ENCODE results near the gene HUNK.
A peak's percentile ranks its signal among the peaks of the same experiment; 100 is the strongest.

The HUNK gene

DNA sequence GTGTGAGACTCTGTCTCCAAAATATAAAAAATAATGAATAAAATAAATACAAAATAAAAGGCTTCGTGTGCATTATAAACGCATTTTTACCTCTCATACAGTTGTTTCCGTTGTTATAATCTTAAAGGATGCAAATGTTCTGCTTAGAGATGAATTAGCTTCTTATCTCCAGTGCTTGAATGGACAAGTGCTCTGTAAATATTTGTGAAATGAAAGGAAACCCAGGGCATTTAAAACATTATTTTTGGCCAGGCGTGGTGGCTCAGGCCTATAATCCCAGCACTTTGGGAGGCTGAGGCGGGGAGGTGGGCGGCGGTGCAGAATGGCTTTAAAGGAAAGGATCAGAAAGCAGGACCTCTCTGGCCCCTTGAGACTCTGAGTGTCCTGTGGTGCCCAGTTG is 94.5 kb downstream of the HUNK start:
- DNase-seq = no peak

DNA sequence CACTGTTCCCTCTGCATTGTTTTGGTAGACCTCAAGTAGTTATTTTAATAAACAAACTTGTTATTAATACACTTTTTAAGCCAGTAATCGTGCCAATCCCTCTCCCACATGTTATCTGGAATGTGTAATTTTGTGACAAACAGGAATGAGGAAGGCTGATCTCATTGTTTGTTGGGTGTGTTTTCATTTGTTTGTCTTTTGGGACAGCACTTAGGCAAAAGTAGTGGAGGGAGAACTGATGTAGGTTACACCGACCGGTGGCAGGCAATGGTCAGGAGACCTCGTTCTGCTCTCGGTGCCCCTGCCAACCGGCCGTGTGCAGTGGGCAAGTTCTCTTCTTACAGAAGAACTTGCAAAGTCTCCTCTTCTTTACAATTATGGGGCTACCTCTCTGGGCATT is 99.8 kb downstream of the HUNK start:
- DNase-seq = no peak

DNA sequence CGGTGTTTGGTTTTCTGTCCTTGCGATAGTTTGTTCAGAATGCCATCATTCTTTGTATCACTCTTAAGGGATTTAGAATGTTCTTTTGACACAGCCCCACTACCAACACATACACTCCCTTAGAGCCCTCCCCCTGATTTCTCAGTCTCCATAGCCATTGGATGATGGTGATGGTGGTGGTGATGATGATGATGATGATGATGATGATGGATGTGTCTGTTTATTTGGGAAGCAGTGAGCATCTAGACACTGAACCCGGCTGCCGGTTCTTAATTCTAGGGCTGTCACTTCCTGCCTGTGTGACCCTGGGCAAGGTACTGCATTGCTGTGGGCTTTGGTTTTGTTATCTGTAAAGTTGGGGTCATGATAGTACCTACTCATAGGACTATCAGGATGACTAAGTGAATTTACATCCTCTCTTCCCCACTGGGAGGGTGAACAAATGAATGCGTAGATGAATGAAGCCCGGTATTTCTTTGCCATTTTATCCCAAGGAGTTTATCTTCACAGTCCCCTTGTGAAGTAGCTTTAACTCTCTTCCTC is 100.7 kb downstream of the HUNK start:
- DNase-seq = no peak

DNA sequence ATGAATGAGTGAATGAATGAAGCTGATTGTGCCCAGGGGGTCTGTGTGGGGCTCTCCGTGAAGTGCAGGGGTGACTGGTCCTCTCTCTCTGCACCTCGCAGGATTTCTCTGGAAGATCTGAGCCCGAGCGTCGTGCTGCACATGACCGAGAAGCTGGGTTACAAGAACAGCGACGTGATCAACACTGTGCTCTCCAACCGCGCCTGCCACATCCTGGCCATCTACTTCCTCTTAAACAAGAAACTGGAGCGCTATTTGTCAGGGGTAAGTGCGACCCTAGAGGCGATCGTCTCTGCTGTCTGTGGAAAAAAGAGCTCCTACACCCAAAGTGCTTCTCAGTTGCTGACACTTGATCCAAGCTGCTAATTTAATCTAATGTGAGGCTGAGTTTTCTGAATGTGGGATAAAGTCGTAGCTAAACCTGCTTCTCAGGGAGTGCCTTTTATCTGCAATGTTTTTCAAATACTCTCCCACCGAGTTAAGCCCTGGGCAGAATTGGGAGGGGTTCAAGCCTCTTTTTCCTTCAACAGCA is 101.7 kb downstream of the HUNK start:
- no peak for DNase-seq

DNA sequence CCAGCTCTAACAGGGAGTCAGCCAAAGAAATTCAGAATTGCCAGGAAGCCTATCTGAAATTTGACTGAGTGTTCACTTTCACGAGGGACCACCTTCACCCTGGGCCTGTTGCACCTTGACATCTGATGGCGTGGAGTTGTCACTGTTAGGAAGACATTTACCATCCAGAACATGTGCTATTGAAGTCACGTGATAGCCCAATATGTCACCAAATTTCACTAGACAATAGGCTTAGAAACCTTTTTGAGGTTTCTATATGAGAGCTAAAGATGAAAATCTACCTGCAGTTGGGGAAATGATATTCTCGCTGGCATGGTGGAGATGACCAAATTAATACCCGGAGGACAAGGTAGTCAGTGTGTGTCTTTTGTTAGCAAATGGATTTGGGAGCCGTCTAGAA is 102.7 kb downstream of the HUNK start:
- DNase-seq = peak; percentile 76

DNA sequence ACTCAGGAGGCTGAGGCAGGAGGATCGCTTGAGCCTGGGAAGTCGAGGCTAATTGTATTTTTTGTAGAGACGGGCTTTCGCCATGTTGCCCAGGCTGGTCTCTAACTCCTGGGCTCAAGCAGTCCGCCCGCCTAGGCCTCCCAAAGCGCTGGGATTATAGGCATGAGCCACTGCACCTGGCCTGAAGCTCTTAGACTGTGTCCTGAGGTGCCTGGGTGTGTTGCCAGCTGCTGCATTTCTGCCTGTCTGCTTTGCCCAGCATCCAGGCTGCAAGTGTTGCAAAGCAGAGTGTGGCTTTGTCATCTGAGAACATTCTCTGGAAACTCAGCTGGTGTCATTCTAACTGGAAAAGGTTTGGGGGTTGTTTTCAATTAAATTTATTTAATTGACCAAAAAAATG is 105.0 kb downstream of the HUNK start:
- DNase-seq = peak; percentile 10

DNA sequence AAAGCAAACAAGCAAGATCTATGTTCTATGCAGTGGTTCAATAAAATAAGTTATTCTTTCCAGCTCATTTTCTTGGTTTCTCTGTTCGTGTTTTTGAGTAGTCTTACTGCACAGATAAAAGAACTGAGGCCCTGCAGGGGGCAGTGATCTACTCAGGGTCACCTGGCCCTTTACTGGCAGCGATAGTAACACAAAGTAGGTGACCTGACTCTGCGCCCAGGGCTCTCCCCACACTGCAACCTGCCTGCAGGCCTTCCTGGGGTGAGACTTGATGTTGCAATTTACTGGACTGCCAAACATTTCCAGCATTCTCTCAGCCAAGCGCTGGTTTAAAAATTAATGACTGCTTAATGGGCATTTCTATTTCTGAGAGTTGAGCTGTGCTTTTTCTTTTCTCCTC is 110.3 kb downstream of the HUNK start:
- DNase-seq = no peak

DNA sequence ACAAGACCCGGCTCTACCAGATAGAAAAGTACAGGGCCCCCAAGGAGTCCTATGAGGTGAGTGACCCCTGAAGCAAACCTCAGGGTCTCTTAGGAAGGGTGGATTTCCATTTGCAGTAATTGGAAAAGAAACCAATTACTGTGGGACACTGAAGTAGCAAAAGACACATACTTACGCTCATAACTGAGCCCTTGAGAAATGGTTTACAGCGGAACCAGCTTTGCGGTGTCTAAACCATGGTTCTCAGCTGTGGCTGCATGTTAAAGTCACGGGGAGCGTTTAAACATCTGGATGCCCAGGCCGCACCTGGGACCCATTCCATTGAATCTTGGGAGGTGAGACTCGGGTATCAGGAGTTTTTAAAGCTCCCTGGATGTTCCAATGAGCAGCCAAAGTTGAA is 110.7 kb downstream of the HUNK start:
- no peak for DNase-seq

DNA sequence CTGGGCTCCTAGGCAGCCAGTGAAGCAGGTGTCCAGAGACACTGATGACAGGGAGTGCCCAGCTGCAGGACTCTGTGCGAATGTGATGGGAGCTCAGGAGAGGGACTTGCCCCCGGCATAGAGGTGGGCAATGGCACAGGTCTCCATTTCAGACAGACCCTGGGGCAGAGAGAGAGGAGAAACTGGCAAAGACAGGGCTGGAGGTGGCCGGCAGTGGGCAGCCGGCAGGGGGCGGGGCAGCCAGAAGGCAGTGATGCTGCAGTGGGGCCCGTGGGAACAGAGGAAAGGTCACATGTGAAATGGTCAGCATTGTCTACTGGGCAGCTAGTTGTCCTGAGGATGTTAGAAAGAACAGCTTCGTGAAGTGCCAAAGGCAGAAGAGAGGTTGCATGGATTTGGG is 112.6 kb downstream of the HUNK start:
- DNase-seq = no peak

DNA sequence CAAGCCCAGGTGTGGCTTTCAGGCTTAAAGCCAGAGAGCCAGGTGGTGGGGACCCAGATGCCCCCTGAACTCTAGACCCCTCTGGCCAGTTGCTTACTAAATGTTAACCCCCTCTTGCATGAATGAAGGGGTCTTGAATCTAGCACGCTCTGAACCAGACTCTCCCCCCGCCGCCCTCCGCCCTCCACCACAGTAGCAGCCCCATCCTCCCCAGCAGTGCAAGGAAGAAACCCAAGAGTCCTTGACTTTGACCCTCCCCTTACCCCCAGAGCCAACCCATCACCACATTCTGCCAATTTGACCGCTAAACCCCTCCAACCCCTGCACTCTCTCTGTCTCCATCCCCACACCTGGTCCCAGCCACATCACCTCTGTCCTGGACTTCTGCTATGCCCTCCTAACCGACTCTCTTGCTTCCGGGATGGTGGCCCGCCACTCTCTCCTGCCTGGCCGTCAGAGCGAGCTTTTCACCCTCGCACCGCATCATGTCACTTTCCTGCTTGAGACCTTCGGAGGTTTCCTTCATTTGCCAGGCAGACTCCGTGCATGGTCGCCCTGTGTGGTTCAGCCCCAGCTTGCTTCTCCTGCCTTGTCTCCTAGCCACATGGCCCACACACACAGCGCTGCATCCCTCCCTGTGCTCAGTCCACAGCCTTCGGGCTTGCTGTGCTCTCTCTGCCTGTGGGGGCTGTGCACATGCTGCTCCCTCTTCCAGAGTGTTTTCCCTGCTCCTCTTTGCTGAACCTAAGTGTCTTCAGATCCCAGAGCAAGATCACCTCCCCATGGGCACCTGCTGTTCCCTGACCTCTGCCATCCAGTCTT is 113.4 kb downstream of the HUNK start:
- DNase-seq = no peak

DNA sequence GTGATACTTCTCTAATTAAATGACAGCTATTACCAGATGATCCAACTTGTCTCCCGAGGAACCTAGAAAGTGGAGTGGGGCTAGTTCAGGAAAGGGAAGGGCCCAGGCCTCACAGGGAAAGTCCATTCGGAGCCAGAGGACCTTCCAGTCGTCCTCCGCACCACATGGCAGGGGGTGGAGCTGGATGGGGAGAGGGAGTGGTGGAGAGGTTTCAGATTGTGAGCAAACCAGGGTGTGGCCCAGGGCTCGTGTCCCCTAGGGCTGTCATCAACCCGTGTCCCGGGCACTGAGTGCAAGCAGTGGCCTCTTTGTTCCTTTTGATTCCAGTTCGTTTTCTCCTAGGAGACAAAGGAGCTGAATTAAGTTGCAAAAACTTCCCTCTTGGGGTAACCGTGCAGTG is 114.9 kb downstream of the HUNK start:
- no peak for DNase-seq

DNA sequence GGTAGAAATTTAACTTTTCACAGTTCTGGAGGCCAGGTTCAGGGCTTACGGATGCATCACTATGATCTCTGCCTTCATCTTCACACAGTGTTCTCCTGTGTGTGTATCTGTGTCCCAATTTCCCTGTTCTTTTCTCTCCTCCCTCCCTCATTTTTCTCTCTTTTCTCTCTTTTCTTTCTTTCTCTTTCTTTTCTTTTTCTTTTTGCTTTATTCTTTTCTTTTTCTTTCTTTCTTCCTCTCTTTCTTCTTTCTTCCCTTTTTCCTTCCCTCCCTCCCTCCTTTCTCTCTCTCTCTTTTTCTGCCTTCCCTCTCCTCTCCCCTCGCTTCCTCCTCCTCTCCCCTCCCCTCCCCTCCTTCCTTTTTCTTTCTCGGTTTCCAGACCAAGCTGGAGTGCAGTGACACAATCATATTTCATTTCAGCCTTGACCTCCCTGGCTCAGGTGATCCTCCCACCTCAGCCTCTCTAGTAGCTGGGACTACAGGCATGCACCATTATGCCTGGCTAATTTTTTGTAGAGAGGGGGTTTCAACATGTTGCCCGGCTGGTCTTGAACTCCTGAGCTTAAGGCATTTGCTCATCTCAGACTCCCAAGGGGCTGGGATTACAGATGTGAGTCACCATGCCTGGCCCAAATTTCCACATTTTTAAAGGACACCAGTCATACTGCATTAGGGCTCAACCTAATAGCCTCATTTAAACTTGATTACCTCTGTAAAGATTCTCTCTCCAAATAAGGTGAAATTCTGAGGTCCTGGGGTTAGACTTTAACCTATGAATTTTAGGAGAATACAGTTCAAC is 115.9 kb downstream of the HUNK start:
- DNase-seq = no peak

DNA sequence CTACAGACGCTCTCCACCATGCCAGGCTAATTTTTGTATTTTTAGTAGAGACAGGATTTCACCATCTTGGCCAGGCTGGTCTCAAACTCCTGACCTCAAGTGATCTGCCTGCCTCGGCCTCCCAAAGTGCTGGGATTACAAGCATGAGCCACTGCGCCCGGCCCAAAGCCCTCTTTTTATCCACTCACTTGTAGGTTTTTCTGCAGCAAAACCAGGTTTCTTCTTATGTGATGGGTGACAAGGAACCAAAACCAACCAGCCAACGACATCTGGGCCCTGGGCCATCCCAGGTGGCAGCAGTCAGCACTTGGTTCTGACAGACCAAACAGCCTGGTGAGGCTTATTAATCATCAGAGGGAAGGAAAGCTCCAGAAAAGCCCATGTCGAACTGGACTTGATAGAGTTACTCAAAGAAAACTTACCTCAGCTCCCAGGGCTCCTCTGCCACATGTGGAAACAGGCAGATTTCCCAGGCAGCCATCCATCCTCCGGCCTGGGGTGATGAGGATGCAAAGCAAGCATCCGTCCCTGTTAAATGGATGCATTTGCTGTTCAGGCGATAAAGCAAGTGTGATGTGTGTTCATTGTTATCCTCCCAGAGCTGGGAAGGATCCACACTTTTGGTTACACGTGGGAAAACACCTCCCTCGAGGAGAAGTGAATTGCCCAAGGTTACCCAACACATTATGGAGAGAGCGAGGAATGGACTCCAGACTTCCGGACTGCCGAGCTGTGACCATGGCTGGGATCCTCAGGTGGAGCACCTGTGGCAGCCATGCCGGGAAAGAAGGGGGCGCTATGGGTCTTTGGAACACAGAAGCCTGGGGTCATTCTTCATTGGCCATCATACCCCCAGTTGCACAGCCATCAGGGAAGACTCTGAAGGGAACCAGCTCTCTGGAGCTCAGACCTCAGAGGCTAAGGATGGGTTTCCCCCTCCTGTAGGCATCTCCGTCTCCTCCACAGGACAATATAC is 118.8 kb downstream of the HUNK start:
- DNase-seq = peak; percentile 38

DNA sequence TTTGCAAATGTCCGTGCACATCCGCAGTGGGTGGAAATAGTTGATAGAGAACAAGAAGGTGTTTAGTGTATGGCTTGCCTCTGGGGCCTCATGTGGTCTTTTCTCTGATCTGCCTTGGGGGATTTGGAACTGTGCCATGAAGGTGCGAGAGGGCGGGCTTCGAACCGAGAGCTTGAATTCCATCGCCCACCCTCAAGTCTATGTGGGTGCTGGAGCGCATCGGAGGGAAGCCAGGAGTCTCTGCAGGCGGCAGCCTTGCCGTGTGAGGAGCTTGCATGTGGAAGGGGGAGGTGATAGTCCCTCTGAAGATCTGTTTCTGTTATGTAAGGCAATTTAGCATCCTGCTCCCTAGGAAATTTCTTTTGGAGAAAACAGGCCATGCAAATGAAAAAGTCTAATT is 119.6 kb downstream of the HUNK start:
- no peak for DNase-seq

DNA sequence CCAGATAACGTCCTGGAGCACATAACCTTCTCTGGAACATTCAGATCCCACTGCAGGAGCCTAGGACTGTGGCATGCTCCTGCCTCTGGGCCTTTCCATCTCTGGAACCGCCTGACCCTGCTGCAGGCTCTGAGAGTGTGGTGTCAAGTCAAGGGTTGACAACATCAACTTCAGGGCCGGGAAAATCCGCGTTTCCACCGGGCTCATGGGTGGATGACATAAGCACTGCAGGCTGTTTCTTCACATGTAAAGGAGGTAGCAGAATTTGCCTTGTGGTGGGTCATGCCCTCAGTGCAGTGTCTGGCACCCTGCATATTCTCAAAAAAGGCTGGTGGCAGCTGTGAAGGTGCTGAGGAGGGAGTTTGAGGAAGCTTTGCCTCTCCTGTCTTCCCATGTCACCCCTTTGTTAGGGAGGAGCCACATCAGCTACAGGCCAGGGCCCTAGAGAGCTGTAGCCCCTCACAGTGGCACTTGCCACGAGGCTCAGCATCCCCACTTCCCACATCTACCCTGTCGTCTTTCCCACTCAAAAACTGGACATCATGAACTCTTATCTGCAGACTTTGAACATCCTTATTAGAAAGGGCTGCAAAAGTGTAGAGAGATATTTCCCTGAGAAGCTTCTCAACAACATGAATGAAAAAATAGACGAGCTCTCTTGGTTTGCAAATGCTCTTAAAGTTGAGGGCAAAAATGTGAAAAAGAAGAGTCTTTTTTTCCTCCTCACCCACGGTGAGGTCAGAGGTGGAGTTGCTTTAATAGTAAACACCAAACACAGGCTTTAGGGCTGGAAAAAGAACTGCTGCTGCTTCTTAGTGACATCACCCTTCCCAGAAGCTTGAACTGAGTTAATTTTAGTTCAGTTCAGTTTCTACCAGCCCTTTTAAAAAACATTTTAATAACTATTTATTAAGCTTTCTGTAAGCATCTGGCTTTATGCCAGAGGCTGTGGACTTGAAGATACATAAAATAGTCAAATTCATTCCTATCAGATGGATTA is 121.3 kb downstream of the HUNK start:
- DNase-seq = no peak

DNA sequence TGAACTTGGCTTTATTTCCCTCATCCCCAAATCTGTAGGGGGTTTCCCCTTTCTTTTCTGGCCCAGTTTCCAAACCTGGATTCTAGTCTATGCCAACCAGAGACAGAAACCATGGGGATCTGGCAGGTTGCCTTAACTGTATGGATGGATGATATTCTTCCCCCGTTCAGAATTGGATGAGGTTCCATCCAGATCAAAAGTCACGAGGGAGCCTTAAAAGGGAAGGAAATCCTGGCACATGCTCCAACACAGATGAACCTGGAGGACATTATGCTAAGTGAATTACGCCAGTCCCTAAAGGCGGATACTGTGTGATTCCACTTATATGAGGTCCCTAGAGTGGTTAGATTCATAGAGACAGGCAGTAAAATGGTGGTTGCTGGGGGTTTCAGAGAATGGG is 124.4 kb downstream of the HUNK start:
- no peak for DNase-seq

DNA sequence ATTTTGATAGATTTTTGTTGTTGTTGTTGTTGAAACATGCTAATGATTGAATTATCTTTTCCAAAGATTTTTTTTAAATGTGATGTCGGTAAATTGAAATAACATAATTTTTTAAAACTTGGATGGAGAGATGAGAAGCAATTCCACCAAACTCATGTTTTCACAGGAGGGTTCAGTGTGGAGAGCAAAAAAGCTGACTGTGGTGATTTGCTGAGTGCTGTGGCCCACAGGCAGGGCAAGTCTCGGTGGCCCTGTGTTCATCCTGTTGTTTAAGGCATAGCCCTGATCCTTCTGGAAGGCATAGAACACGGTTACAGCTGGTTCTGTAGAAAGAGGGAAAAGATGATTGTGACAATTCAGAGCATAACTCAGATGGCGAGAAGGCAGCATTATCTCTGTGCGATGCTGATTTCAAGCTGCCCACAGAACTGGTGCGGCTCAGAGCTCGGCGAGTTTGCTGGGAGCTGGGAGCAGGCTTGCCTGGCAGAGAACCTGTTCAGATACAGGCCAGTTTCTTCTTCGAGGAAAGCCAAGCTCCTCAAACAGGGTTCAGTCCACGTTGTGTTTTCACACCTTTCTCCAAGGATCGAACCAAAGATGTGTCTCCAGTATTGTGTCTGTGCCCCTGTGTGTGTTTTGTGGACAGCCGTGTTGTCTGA is 127.1 kb downstream of the HUNK start:
- no peak for DNase-seq

DNA sequence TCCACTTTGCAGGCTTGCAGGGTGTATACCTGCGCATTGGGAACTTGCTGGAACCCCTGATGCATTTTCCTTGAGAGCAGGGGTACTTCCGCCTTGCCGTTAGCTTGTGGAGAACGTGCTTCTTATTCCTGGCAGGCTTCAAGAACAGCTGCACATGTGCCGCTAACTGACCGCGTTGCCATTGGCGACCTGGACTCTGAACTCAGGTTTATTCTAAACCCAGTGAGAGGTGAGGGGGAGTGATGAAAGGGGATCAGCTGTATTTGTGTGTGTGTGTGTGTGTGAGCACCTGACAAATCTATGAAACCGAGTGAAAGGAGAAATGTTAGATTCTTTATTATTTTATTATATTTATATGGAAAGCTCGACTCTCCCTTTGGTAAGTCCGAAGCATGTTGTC is 128.6 kb downstream of the HUNK start:
- peak; percentile 15 for DNase-seq

DNA sequence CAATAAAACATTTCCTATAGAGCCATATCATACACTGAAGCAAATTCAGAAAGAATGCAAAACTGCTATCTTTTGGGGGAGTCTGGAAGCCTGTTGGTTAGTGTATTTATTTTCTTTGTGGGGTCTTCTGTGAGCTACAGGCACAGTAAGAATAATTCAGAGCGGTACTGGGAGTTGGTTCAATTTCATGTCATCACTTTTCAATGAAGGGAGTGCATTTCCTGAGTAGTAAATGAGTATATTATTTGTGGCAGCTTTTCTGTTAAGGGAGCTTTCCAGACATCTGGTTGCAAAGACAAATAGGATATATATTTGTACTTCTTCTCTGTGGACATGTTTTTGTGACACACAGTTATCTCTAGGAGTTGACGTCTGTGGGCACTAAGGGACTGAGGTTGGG is 130.6 kb downstream of the HUNK start:
- DNase-seq = no peak

DNA sequence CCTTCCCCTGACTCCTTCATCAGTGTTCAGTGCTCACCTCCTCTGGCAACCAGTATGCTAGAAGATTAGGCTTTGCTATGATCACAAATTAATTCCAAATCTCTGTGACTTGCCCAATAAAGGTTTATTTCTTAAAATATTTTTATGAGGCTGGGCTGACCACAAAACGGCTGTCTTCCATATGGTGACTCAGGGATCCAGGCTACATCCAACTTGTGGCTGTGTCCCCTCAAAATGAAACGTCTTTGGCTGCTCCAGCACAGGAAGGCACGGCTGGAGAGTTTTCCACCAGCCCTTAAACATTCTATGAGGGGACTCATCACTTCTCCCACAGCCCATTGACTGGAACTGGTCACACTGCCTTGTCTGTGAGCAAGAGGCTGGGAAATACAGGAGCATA is 131.5 kb downstream of the HUNK start:
- no peak for DNase-seq

DNA sequence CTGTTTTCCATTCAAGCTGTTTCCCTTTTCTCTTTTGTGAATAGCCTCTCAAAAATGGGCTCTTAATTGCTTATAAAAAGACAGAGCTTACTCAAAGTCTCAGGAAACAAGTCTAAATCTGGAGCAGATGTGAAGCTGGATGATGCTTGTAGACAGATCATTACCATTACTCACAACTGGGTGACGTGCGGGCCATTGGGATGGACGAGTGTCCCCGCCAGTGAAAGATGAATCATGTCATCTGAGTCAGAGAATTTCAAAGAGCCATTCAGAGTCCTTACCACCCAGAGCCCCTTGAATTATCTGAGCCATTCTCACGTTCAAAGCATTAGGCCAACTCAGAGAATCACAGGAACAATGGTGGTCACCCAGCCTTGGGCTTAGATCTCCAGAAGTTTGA is 134.6 kb downstream of the HUNK start:
- no peak for DNase-seq
